ENCODE results near the gene RAD21L1. TPM values are rescaled to one million over a fixed set of nuclear protein-coding genes. Genes with fewer than 3 reads are reported as not detected.

The RAD21L1 gene
- total RNA-seq, 4 donors from 2014 or later = not detected

DNA sequence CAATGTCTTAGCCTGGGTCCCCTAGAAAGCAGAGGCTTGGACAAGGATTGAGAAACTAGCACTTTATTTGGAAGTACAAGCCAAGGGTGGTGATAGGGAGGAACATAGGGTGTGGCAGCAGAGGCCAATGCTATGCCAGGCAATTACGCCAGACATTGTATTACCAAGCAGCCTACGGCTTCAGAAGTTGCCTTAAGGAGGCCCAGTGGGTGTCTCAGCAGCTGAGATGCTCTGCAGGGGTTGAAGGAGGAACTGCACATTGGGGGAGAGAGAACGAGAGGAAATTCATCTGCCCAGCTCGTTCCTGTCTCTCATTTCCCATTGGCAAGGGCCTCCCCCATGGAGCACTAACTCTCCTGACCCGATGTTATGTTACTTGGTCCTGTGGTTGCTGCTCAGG is 21.7 kb upstream of the RAD21L1 start:
- Histone ChIP-seq H3K4me3 (no peak overlapping the region), H3K27ac (peak overlapping the region; percentile 26 to 69 (median 48)), H3K9me3 (no peaks in the 10 kb centered on the region), H3K27me3 (peaks cover 0 to 11% (median 0%) of the 10 kb centered on the region in 4 donors), H3K36me3 (no peaks in the 10 kb centered on the region), H3K4me1 (peaks cover 0 to 28% (median 0%) of the 10 kb centered on the region in 3 donors)
- no peak for DNase-seq
- TF ChIP-seq, protein P1, sequence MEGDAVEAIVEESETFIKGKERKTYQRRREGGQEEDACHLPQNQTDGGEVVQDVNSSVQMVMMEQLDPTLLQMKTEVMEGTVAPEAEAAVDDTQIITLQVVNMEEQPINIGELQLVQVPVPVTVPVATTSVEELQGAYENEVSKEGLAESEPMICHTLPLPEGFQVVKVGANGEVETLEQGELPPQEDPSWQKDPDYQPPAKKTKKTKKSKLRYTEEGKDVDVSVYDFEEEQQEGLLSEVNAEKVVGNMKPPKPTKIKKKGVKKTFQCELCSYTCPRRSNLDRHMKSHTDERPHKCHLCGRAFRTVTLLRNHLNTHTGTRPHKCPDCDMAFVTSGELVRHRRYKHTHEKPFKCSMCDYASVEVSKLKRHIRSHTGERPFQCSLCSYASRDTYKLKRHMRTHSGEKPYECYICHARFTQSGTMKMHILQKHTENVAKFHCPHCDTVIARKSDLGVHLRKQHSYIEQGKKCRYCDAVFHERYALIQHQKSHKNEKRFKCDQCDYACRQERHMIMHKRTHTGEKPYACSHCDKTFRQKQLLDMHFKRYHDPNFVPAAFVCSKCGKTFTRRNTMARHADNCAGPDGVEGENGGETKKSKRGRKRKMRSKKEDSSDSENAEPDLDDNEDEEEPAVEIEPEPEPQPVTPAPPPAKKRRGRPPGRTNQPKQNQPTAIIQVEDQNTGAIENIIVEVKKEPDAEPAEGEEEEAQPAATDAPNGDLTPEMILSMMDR (IDR thresholded peaks at IDR 0.05) = no peak
- TF ChIP-seq POLR2A (IDR thresholded peaks at IDR 0.05) = no peak
- WGBS, 2 donors = 27 to 49% methylated on average over 5 of the region's 5 CpGs
- intact Hi-C loops (cut with DNase I) = no loop called here

DNA sequence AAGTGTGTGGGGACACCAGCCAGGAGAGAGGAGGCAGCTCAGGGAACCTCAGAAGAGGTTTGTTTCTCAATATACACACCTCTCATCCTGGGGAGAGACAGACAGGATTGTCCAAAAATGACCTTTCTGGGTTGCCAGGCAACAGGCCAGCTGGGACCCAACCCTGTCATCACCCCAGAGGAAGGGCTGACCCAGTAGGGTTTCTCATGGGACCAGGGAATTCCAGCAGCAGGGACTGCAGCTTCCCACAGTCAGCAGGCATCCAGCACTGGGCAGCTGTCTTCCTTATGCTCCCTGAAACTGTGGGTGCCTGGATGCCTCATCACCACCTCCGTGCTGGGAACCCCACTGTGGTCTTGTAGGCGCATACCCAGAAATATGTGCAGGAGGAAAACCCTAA is 21.3 kb upstream of the RAD21L1 start:
- no peak for DNase-seq
- WGBS, 2 donors = 92% methylated on average over 2 of the region's 2 CpGs; no CpG with 5 or more reads in 1 of the 2 donors
- Histone ChIP-seq H3K36me3 (no peaks in the 10 kb centered on the region), H3K4me1 (peaks cover 0 to 28% (median 0%) of the 10 kb centered on the region in 3 donors), H3K27me3 (peaks cover 0 to 14% (median 0%) of the 10 kb centered on the region in 4 donors), H3K9me3 (no peaks in the 10 kb centered on the region), H3K4me3 (no peak overlapping the region), H3K27ac (peak overlapping the region in 1 of 4 donors; percentile 68)
- no peak for TF ChIP-seq POLR2A (IDR thresholded peaks at IDR 0.05)
- TF ChIP-seq, protein P1 (IDR thresholded peaks at IDR 0.05) = no peak
- intact Hi-C loops (cut with DNase I) = no loop called here

DNA sequence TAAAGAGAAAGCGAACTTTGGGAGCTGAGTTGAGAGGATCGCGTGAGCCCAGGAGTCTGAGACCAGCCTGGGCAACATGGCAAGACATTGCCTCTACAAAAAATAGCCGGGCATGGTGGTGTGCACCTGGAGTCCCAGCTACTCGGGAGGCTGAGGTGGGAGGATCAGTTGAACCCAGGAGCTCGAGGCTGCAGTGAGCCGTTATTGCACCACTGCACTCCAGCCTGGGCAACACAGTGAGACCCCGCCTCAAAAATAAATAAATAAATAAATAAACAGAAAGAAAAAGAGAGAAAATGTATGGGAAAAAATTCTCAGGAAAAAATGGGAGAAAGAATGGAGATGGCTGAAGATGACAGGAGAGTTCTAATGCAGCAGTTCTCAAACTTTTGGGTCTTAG is 20.0 kb upstream of the RAD21L1 start:
- H3K9me3 ChIP-seq = no peaks in the 10 kb centered on the region
- intact Hi-C loops (cut with DNase I) = no loop called here
- H3K4me3 ChIP-seq = no peak overlapping the region
- DNase-seq = no peak
- H3K27me3 ChIP-seq = peaks cover 0 to 12% (median 0%) of the 10 kb centered on the region in 4 donors
- H3K36me3 ChIP-seq = no peaks in the 10 kb centered on the region
- TF ChIP-seq POLR2A (IDR thresholded peaks at IDR 0.05) = no peak
- TF ChIP-seq, protein P1 (IDR thresholded peaks at IDR 0.05) = no peak
- WGBS, 2 donors = 78 to 87% methylated on average over 8 of the region's 8 CpGs
- H3K4me1 ChIP-seq = peaks cover 0 to 22% (median 0%) of the 10 kb centered on the region in 3 donors
- no peak overlapping the region for H3K27ac ChIP-seq

DNA sequence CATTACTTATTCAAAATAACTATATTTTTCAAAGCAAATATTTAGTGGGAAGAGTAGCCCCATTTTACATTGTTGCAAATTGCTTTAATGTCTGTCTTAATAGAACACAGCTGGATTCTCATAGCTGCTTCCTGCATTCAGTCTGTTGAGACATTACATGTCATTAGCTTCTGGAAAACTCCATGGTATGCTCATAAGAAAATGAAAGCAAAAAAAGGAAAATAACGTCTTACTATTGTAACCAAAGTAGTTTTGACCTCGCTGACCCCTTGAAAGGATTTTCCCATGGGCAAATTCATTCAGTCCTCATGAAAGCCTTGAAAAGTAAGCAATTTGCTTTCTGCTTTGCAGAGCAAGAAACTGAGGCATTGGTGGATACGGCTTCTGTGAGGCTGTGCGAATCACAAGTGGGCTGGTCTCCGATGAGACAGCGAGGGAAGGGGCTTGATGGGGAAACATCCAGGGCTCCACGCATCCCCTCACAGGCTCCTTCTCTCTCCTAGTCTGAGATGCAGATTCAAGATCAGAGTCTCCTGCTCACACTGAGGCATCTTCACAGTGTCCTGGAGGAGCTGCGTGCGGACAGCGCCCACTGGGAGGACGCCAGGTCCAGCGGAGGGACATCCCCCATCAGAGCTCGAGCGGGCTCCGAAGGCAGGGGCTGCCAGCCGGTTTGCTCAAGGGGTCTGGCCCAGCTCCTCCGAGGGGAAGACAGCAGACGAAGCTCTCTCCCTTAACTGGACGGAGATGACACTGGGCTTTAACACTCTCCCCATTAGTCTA is 19.3 kb upstream of the RAD21L1 start:
- no peaks in the 10 kb centered on the region for H3K36me3 ChIP-seq
- H3K4me3 ChIP-seq = no peak overlapping the region
- peaks cover 0 to 22% (median 0%) of the 10 kb centered on the region in 3 donors for H3K4me1 ChIP-seq
- intact Hi-C loops (cut with DNase I) = no loop called here
- no peak for DNase-seq
- H3K27me3 ChIP-seq = peaks cover 0 to 16% (median 0%) of the 10 kb centered on the region in 4 donors
- H3K9me3 ChIP-seq = no peaks in the 10 kb centered on the region
- 71 to 72% methylated on average over 10 to 18 of the region's 19 CpGs for WGBS, 2 donors
- H3K27ac ChIP-seq = no peak overlapping the region
- TF ChIP-seq POLR2A (IDR thresholded peaks at IDR 0.05) = no peak
- TF ChIP-seq, protein P1 (IDR thresholded peaks at IDR 0.05) = no peak

DNA sequence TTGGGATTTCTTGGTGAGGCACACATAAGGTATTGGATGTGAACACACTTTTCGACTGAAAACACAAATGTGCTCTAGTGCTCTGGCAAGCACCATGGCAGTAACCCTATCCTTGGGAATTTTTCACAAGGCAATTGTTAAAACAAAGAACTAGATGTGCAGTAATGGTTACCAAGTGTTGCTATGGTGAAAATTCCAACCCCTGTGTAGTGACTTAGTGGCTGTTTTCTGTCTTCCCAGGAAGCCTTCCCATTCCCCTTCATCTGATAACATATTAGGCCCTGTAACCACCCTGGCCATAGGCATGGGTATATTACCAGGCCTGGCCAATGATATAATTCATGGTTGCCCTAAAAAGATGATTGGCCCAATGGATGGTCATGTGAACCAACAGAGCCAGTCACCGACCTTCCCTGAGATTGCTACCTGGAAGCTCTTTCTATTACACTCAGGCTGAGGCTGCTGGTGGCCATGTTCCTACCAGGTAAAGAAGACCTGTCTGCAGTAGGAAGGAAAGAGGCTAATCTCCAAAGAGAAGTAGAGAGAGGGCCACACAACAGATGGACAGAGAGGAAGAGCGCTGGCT is 18.5 kb upstream of the RAD21L1 start:
- no peak overlapping the region for H3K4me3 ChIP-seq
- intact Hi-C loops (cut with DNase I) = no loop called here
- peaks cover 0 to 21% (median 0%) of the 10 kb centered on the region in 4 donors for H3K27me3 ChIP-seq
- DNase-seq = no peak
- TF ChIP-seq, protein P1 (IDR thresholded peaks at IDR 0.05) = no peak
- TF ChIP-seq POLR2A (IDR thresholded peaks at IDR 0.05) = no peak
- H3K4me1 ChIP-seq = peaks cover 0 to 22% (median 0%) of the 10 kb centered on the region in 3 donors
- H3K36me3 ChIP-seq = no peaks in the 10 kb centered on the region
- no peaks in the 10 kb centered on the region for H3K9me3 ChIP-seq
- H3K27ac ChIP-seq = no peak overlapping the region
- 90 to 91% methylated on average over 3 of the region's 3 CpGs for WGBS, 2 donors
